SH-SY5Y (cell line): ENCODE measurements around the gene SIRPA.

Experiments used
- GATA2 ChIP-seq: IDR thresholded peaks from 2 replicates; pipeline ENCODE4 v1.6.1; 2011; ENCODE audit warnings: mild to moderate bottlenecking, low read depth, low read length
- GATA3 ChIP-seq: IDR thresholded peaks from 2 replicates; pipeline ENCODE4 v1.6.1; 2011; ENCODE audit warnings: low read depth, mild to moderate bottlenecking, low read length, moderate library complexity

GRCh38 chr20:1875183-1875554, 20.0 kb upstream of the SIRPA start:
- TF ChIP-seq GATA2 (no peak), GATA3 (no peak)
